IMR-90 (cell line): ENCODE measurements around the gene SSBP3. TPM values are rescaled to one million over a fixed set of nuclear protein-coding genes. Genes with fewer than 3 reads are reported as not detected.

Source experiments
- ATAC-seq: fragments of 200-7000 bp; cut with Tn5 transposase; 2 replicates; pipeline ENCODE4 v1.9.1; 2020; ENCODE audit warnings: low read depth, mild to moderate bottlenecking, moderate library complexity
- BruUV-seq: library from RNA; stranded (reverse); fragments of 400-500 nt; replicated peaks from 2 replicates; lab custom pipeline; 2021; lab: Mats Ljungman, UMichigan
- CTCF ChIA-PET: fragments of 300-600 bp; formaldehyde crosslinking; extraction: SDS; loops from one replicate; lab custom pipeline; 2021; ENCODE audit warnings: antibody characterized with exemption; lab: Yijun Ruan, JAX
- POLR2A ChIA-PET: fragments of 300-600 bp; sonication (Branson Sonifier 250); formaldehyde crosslinking; loops from one replicate; lab custom pipeline; 2022; ENCODE audit warnings: antibody characterized with exemption; ENCODE audit not compliant: unreplicated experiment; lab: Charles Lee
- DNase-seq: peaks from one replicate; pipeline ENCODE4 v3.0.0; 2013
- H2AFZ ChIP-seq: replicated peaks from 2 replicates; pipeline ENCODE3; 2013; ENCODE audit warnings: low read length, mild to moderate bottlenecking; ENCODE audit not compliant: poor library complexity
- H2AK5ac ChIP-seq: 2 replicates; pipeline ENCODE4 v1.6.1; 2013; ENCODE audit warnings: low read depth, low read length, inconsistent platforms
- H2AK9ac ChIP-seq: replicated peaks from 2 replicates; pipeline ENCODE3; 2013; ENCODE audit warnings: mild to moderate bottlenecking, low read depth, low read length, moderate library complexity; ENCODE audit not compliant: poor library complexity
- H2BK120ac ChIP-seq: 2 replicates; pipeline ENCODE4 v1.6.1; 2013; ENCODE audit warnings: low read depth, low read length, inconsistent platforms
- H2BK15ac ChIP-seq: 3 replicates; pipeline ENCODE4 v1.6.1; 2013; ENCODE audit warnings: low read depth, low read length, inconsistent platforms
- H2BK20ac ChIP-seq: 2 replicates; pipeline ENCODE4 v1.6.1; 2013; ENCODE audit warnings: low read depth, mild to moderate bottlenecking, inconsistent platforms, low read length, moderate library complexity
- H2BK5ac ChIP-seq: 2 replicates; pipeline ENCODE4 v1.6.1; 2013; ENCODE audit warnings: mild to moderate bottlenecking, low read depth, low read length, inconsistent platforms; ENCODE audit not compliant: poor library complexity, severe bottlenecking
- H3K14ac ChIP-seq: replicated peaks from 2 replicates; pipeline ENCODE4 v1.6.1; 2013; ENCODE audit warnings: low read depth, low read length, inconsistent platforms
- H3K18ac ChIP-seq: 2 replicates; pipeline ENCODE4 v1.6.1; 2013; ENCODE audit warnings: low read depth, low read length, control low read depth
- H3K23ac ChIP-seq: 2 replicates; pipeline ENCODE4 v1.6.1; 2013; ENCODE audit warnings: low read depth, low read length, inconsistent platforms
- H3K27ac ChIP-seq: 2 replicates; pipeline ENCODE4 v1.5.1; 2013; ENCODE audit warnings: mild to moderate bottlenecking, control low read depth, low read length; ENCODE audit not compliant: insufficient read depth
- H3K27me3 ChIP-seq: 2 replicates; pipeline ENCODE4 v1.6.1; 2013; ENCODE audit warnings: low read length; ENCODE audit not compliant: control insufficient read depth, insufficient read depth
- H3K36me3 ChIP-seq: 2 replicates; pipeline ENCODE4 v1.6.1; 2013; ENCODE audit warnings: low read length, mixed read lengths; ENCODE audit not compliant: control insufficient read depth, insufficient read depth
- H3K4ac ChIP-seq: 2 replicates; pipeline ENCODE4 v1.6.1; 2013; ENCODE audit warnings: low read depth, low read length, inconsistent platforms
- H3K4me1 ChIP-seq: 2 replicates; pipeline ENCODE4 v1.6.1; 2013; ENCODE audit warnings: low read length, mixed read lengths; ENCODE audit not compliant: control insufficient read depth, insufficient read depth
- H3K4me2 ChIP-seq: 2 replicates; pipeline ENCODE4 v1.6.1; 2013; ENCODE audit warnings: low read depth, mild to moderate bottlenecking, control low read depth, low read length, moderate library complexity
- H3K4me3 ChIP-seq: 2 replicates; pipeline ENCODE4 v1.5.1; 2013; ENCODE audit warnings: low read depth, mild to moderate bottlenecking, control low read depth, low read length, moderate library complexity; ENCODE audit not compliant: insufficient read depth
- H3K56ac ChIP-seq: 2 replicates; pipeline ENCODE4 v1.6.1; 2013; ENCODE audit warnings: low read length, inconsistent platforms; ENCODE audit not compliant: insufficient read depth; ENCODE audit errors: extremely low read depth
- H3K79me1 ChIP-seq, 2 experiments: 2 replicates each; pipeline ENCODE4 v1.6.1; 2013; ENCODE audit warnings: low read length in 2 of 2, inconsistent platforms in 1 of 2, low read depth in 1 of 2
- H3K9ac ChIP-seq: 2 replicates; pipeline ENCODE4 v1.6.1; 2013; ENCODE audit warnings: low read depth, low read length, control low read depth
- H3K9me1 ChIP-seq: 2 replicates; pipeline ENCODE4 v1.6.1; 2013; ENCODE audit warnings: low read length, inconsistent platforms; ENCODE audit not compliant: insufficient read depth
- H3K9me3 ChIP-seq: 2 replicates; pipeline ENCODE4 v1.6.1; 2013; ENCODE audit warnings: low read length; ENCODE audit not compliant: control insufficient read depth, insufficient read depth
- H4K20me1 ChIP-seq: 2 replicates; pipeline ENCODE4 v1.6.1; 2013; ENCODE audit warnings: low read length, inconsistent platforms; ENCODE audit not compliant: insufficient read depth
- H4K5ac ChIP-seq: 2 replicates; pipeline ENCODE4 v1.6.1; 2013; ENCODE audit warnings: mild to moderate bottlenecking, low read depth, low read length, control low read depth
- H4K8ac ChIP-seq, 2 experiments: 2 replicates each; pipeline ENCODE4 v1.6.1; 2013; ENCODE audit warnings: low read depth in 2 of 2, low read length in 2 of 2, control low read depth in 1 of 2, inconsistent platforms in 1 of 2
- H4K91ac ChIP-seq: 2 replicates; pipeline ENCODE4 v1.6.1; 2013; ENCODE audit warnings: low read depth, low read length, inconsistent platforms; ENCODE audit not compliant: insufficient read depth
- NFE2L2 ChIP-seq: fragments of 150-350 bp; IDR thresholded peaks from 2 replicates; pipeline ENCODE4 v1.6.1; 2016; ENCODE audit warnings: low read depth, mild to moderate bottlenecking, low read length
- USF2 ChIP-seq: fragments of 150-350 bp; IDR thresholded peaks from 2 replicates; pipeline ENCODE4 v1.6.1; 2017; ENCODE audit warnings: mild to moderate bottlenecking, antibody characterized with exemption, low read length, low read depth
- WGBS, 2 experiments: methylation state at CpG; one replicate each; pipeline versions ENCODE4 v1.1.5 to v1.1.7; 2013; ENCODE audit warnings: missing lambda C conversion rate in 2 of 2; ENCODE audit not compliant: insufficient read length in 1 of 2; ENCODE audit errors: extremely low coverage in 2 of 2; 5-methylcytosine and 5-hydroxymethylcytosine counted together
- dilution Hi-C: fragments of 300-500 bp; cut with HindIII; formaldehyde crosslinking; loops from one replicate; pipeline ENCODE4 v1.14.3; 2018; ENCODE audit warnings: low sequenced_read_pairs; ENCODE audit not compliant: unreplicated experiment
- in situ Hi-C: fragments of 300-500 bp; cut with MboI; formaldehyde crosslinking; loops from 3 replicates; pipeline ENCODE4 v1.14.3; 2019; ENCODE audit warnings: low sequenced_read_pairs, inconsistent platforms, mixed read lengths
- intact Hi-C: fragments of 100-400 bp; cut with micrococcal nuclease; formaldehyde crosslinking; loops from 2 replicates; pipeline ENCODE4 v1.10.0; 2022
- polyA plus RNA-seq, 3 experiments: library from polyadenylated mRNA; depleted of rRNA; stranded (reverse); fragments of >200 nt; gene quantifications; 2 replicates each; pipeline ENCODE4 v1.2.3, GENCODE V29; 2012; ENCODE audit warnings: low replicate concordance in 1 of 3
- total RNA-seq: library from RNA; depleted of rRNA; stranded (reverse); fragments of >200 nt; gene quantifications from 2 replicates; pipeline ENCODE4 v1.2.3, GENCODE V29; 2012

SSBP3 gene
- total and polyA plus RNA-seq, 2 of the 4 experiments (the other 2 are of a cell fraction) = 10.9 to 39.6 TPM

- no peaks in the 10 kb centered on the region for H3K9me3 ChIP-seq
- no peak overlapping the region for H3K14ac ChIP-seq
- H2AK9ac ChIP-seq = no peak overlapping the region
- ATAC-seq (no peak), DNase-seq (no peak)
- no peak overlapping the region for H2BK20ac ChIP-seq
- no peak overlapping the region for H2BK5ac ChIP-seq
- H3K27me3 ChIP-seq = peaks cover 2% of the 10 kb centered on the region; the same call in 1 of the 2 replicates
- H4K5ac ChIP-seq = no peak overlapping the region
- H3K4me1 ChIP-seq = no peaks in the 10 kb centered on the region
- no peak overlapping the region for H3K4ac ChIP-seq
- peak overlapping the region; percentile 2 for H2AFZ ChIP-seq
- H3K9me1 ChIP-seq = no peaks in the 10 kb centered on the region
- no TSS peak for BruUV-seq
- intact Hi-C loops (no loop called here), dilution Hi-C loops (no loop called here), in situ Hi-C loops (no loop called here)
- no peak overlapping the region for H3K9ac ChIP-seq
- no peak overlapping the region for H3K4me2 ChIP-seq
- POLR2A ChIA-PET = no interaction called here
- WGBS, 2 experiments = 87% methylated on average over 3 of the region's 7 CpGs; no CpG with 5 or more reads in 1 of the 2 experiments
- H3K36me3 ChIP-seq = no peaks in the 10 kb centered on the region
- no peak overlapping the region for H2BK15ac ChIP-seq
- H3K79me1 ChIP-seq = no peaks in the 10 kb centered on the region
- TF ChIP-seq NFE2L2 (no peak), USF2 (peak; percentile 46)
- H2BK120ac ChIP-seq = no peak overlapping the region
- H4K8ac ChIP-seq = no peak overlapping the region
- no peak overlapping the region for H3K23ac ChIP-seq
- CTCF ChIA-PET = interaction anchor here (0.6 kb wide), 1 partner anchor 9 kb away, joined by 3 read pairs; no protein-coding TSS in a partner anchor
- no peak overlapping the region for H4K91ac ChIP-seq
- H3K18ac ChIP-seq = no peak overlapping the region
- no peaks in the 10 kb centered on the region for H4K20me1 ChIP-seq
- H3K56ac ChIP-seq = no peak overlapping the region
- H2AK5ac ChIP-seq = no peak overlapping the region
- H3K27ac ChIP-seq = no peak overlapping the region
- no peak overlapping the region for H3K4me3 ChIP-seq
These were observed 33.5 kb upstream of the SSBP3 start for GRCh38 chr1:54439550-54440223.
